HCT116 (cell line): ENCODE data around the gene SMARCA4. TPM values are rescaled to one million over a fixed set of nuclear protein-coding genes. Genes with fewer than 3 reads are reported as not detected.

Experiments used
- ATAC-seq: fragments of 200-7000 bp; cut with Tn5 transposase; 2 replicates; pipeline ENCODE4 v1.9.1; 2020; ENCODE audit warnings: mild to moderate bottlenecking, moderate library complexity
- BruUV-seq: library from RNA; stranded (reverse); fragments of 400-500 nt; replicated peaks from 2 replicates; lab custom pipeline; 2021; lab: Mats Ljungman, UMichigan
- CTCF ChIA-PET: fragments of 300-600 bp; sonication (Branson Sonifier 250); formaldehyde crosslinking; loops from one replicate; lab custom pipeline; 2021; ENCODE audit warnings: antibody characterized with exemption; lab: Charles Lee
- POLR2A ChIA-PET: fragments of 300-600, 350-600 bp; sonication (Branson Sonifier 250); formaldehyde crosslinking; loops from one replicate; lab custom pipeline; 2021; ENCODE audit warnings: antibody characterized with exemption; lab: Charles Lee
- RAD21 ChIA-PET, 2 experiments: fragments of 300-600 bp; sonication (Branson Sonifier 250); formaldehyde crosslinking; loops; one replicate each; lab custom pipeline; 2023; ENCODE audit warnings: low total read pairs in 2 of 2; ENCODE audit not compliant: uncharacterized antibody in 2 of 2, unreplicated experiment in 2 of 2, low non-redundant PET in 1 of 2; lab: Charles Lee
- DNase-seq: peaks from one replicate; pipeline ENCODE4 v3.0.0-alpha.2; 2010; ENCODE audit warnings: low read depth, low spot score
- H2AFZ ChIP-seq: fragments of 200-600 bp; shearing (Covaris generic), sonication (generic); 2 replicates; pipeline ENCODE4 v1.6.1; 2017; ENCODE audit warnings: low read depth, mixed run types, mixed read lengths, antibody characterized with exemption, low read length; ENCODE audit not compliant: poor library complexity, severe bottlenecking
- H3K27ac ChIP-seq: 2 replicates; pipeline ENCODE4 v1.5.1; 2012; ENCODE audit warnings: low read depth, low read length
- H3K27me3 ChIP-seq: fragments of 200-600 bp; sonication (generic); 2 replicates; pipeline ENCODE4 v1.6.1; 2016; ENCODE audit warnings: mixed run types, low read length, mixed read lengths; ENCODE audit not compliant: insufficient read depth
- H3K36me3 ChIP-seq, 2 experiments: fragments of 200-500 bp in 1 of 2; fragments of 200-600 bp in 1 of 2; sonication (Bioruptor generic) in 1 of 2; sonication (generic) in 1 of 2; 2 replicates each; pipeline versions ENCODE4 v1.5.1 to v1.6.1; 2014 to 2016; ENCODE audit warnings: low read length in 2 of 2, inconsistent platforms in 1 of 2, mixed read lengths in 1 of 2, mixed run types in 1 of 2; ENCODE audit not compliant: insufficient read depth in 2 of 2, control insufficient read depth in 1 of 2
- H3K4me1 ChIP-seq, 2 experiments: fragments of 200-600 bp in 1 of 2; sonication (generic) in 1 of 2; 2 replicates each; pipeline versions ENCODE4 v1.5.1 to v1.6.1; 2012 to 2017; ENCODE audit warnings: low read length in 2 of 2, inconsistent platforms in 1 of 2, mild to moderate bottlenecking in 1 of 2, mixed read lengths in 1 of 2, mixed run types in 1 of 2, moderate library complexity in 1 of 2; ENCODE audit not compliant: insufficient read depth in 2 of 2, control insufficient read depth in 1 of 2
- H3K4me2 ChIP-seq: fragments of 200-600 bp; sonication (generic); 2 replicates; pipeline ENCODE4 v1.6.1; 2017; ENCODE audit warnings: mixed run types, low read length, mixed read lengths
- H3K4me3 ChIP-seq, 2 experiments: fragments of 200-600 bp in 1 of 2; sonication (generic) in 1 of 2; replicated peaks in 1 of 2; 2 replicates each; pipeline ENCODE4 v1.5.1; 2011 to 2016; ENCODE audit warnings: low read length in 2 of 2, control low read depth in 1 of 2, low read depth in 1 of 2, mild to moderate bottlenecking in 1 of 2, mixed read lengths in 1 of 2, mixed run types in 1 of 2
- H3K79me2 ChIP-seq: fragments of 200-600 bp; sonication (generic); 2 replicates; pipeline ENCODE4 v1.6.1; 2017; ENCODE audit warnings: mild to moderate bottlenecking, mixed run types, low read length, moderate library complexity, mixed read lengths; ENCODE audit not compliant: insufficient read depth
- H3K9ac ChIP-seq: fragments of 200-600 bp; sonication (generic); 2 replicates; pipeline ENCODE4 v1.6.1; 2016; ENCODE audit warnings: low read length, mixed read lengths
- H3K9me2 ChIP-seq: fragments of 200-600 bp; sonication (generic), shearing (Covaris generic); 2 replicates; pipeline ENCODE4 v1.6.1; 2017; ENCODE audit warnings: mixed run types, mild to moderate bottlenecking, moderate library complexity; ENCODE audit not compliant: insufficient read depth
- H3K9me3 ChIP-seq, 2 experiments: fragments of 200-500 bp in 1 of 2; fragments of 200-600 bp in 1 of 2; sonication (Bioruptor generic) in 1 of 2; sonication (generic) in 1 of 2; 2 replicates each; pipeline ENCODE4 v1.6.1; 2014 to 2017; ENCODE audit warnings: low read length in 2 of 2, mixed read lengths in 2 of 2, inconsistent platforms in 1 of 2, low read depth in 1 of 2, mild to moderate bottlenecking in 1 of 2, mixed run types in 1 of 2, moderate library complexity in 1 of 2; ENCODE audit not compliant: control insufficient read depth in 1 of 2, insufficient read depth in 1 of 2
- H4K20me1 ChIP-seq: fragments of 200-600 bp; sonication (generic), shearing (Covaris generic); 2 replicates; pipeline ENCODE4 v1.6.1; 2017; ENCODE audit warnings: mixed run types, mild to moderate bottlenecking, moderate library complexity; ENCODE audit not compliant: insufficient read depth
- CBX3 ChIP-seq: IDR thresholded peaks from 2 replicates; pipeline ENCODE4 v1.6.1; 2012; ENCODE audit warnings: low read depth
- CEBPB ChIP-seq: IDR thresholded peaks from 2 replicates; pipeline ENCODE4 v1.6.1; 2012; ENCODE audit warnings: low read depth
- CTCF ChIP-seq, 3 experiments: fragments of 200-600 bp in 1 of 3; sonication (generic) in 1 of 3; IDR thresholded peaks in 2 of 3; conservative IDR thresholded peaks in 1 of 3; 2 replicates each; pipeline ENCODE4 v1.5.1; 2012 to 2017; ENCODE audit warnings: low read depth in 2 of 3, low read length in 2 of 3, antibody characterized with exemption in 1 of 3, borderline replicate concordance in 1 of 3, control low read depth in 1 of 3, mild to moderate bottlenecking in 1 of 3, mixed read lengths in 1 of 3, mixed run types in 1 of 3, moderate library complexity in 1 of 3; ENCODE audit not compliant: insufficient read depth in 1 of 3
- EZH2 ChIP-seq: fragments of 200-600 bp; sonication (generic); IDR thresholded peaks from 2 replicates; pipeline ENCODE4 v1.6.1; 2017; ENCODE audit warnings: antibody characterized with exemption, mixed run types
- EZH2phosphoT487 ChIP-seq: fragments of 200-600 bp; IDR thresholded peaks from 2 replicates; pipeline ENCODE4 v1.6.1; 2018; ENCODE audit warnings: antibody characterized with exemption, borderline replicate concordance
- FOSL1 ChIP-seq: IDR thresholded peaks from 2 replicates; pipeline ENCODE4 v1.6.1; 2012; ENCODE audit warnings: low read depth
- JUND ChIP-seq: IDR thresholded peaks from 2 replicates; pipeline ENCODE4 v1.6.1; 2012
- POLR2A ChIP-seq: IDR thresholded peaks from 2 replicates; pipeline ENCODE4 v1.7.0; 2011; ENCODE audit warnings: borderline replicate concordance; ENCODE audit not compliant: insufficient read depth, insufficient read length; ENCODE audit errors: extremely low read depth
- RAD21 ChIP-seq: IDR thresholded peaks from 2 replicates; pipeline ENCODE4 v1.6.1; 2012; ENCODE audit warnings: low read depth, mild to moderate bottlenecking
- REST ChIP-seq: IDR thresholded peaks from 2 replicates; pipeline ENCODE4 v1.6.1; 2012; ENCODE audit warnings: low read depth
- SIN3A ChIP-seq: IDR thresholded peaks from 2 replicates; pipeline ENCODE4 v1.6.1; 2012; ENCODE audit warnings: low read depth
- SP1 ChIP-seq: IDR thresholded peaks from 2 replicates; pipeline ENCODE4 v1.6.1; 2012; ENCODE audit warnings: low read depth
- SRF ChIP-seq: IDR thresholded peaks from 2 replicates; pipeline ENCODE4 v1.6.1; 2012; ENCODE audit warnings: low read depth
- TCF7L2 ChIP-seq: IDR thresholded peaks from 2 replicates; pipeline ENCODE4 v1.7.0; 2011; ENCODE audit warnings: borderline replicate concordance, inconsistent platforms; ENCODE audit not compliant: insufficient read depth, insufficient read length; ENCODE audit errors: extremely low read depth
- YY1 ChIP-seq: IDR thresholded peaks from 2 replicates; pipeline ENCODE4 v1.6.1; 2011; ENCODE audit warnings: low read length, low read depth, moderate library complexity, mild to moderate bottlenecking; ENCODE audit not compliant: insufficient replicate concordance; ENCODE audit errors: extremely low read depth
- ZFX ChIP-seq: fragments of 450-650 bp; IDR thresholded peaks from 2 replicates; pipeline ENCODE4 v1.6.1; 2017
- ZNF274 ChIP-seq: fragments of 200-500 bp; sonication (Bioruptor generic); IDR thresholded peaks from 2 replicates; pipeline ENCODE4 v1.6.1; 2014; ENCODE audit warnings: mild to moderate bottlenecking, low read depth, low read length, inconsistent platforms
- intact Hi-C: fragments of 100-400 bp; cut with micrococcal nuclease; formaldehyde crosslinking; loops from 2 replicates; pipeline ENCODE4 v1.10.0; 2022
- total RNA-seq: library from RNA; stranded (reverse); gene quantifications from one replicate; pipeline ENCODE4 v1.2.1, GENCODE V29; 2021; ENCODE audit not compliant: unreplicated experiment
- TF ChIP-seq, protein P1 (sequence below): IDR thresholded peaks from 2 replicates; pipeline ENCODE4 v1.6.1; 2012
- TF ChIP-seq, protein P2 (sequence below): IDR thresholded peaks from 2 replicates; pipeline ENCODE4 v1.6.1; 2012
- TF ChIP-seq, protein P3 (sequence below): IDR thresholded peaks from 2 replicates; pipeline ENCODE4 v1.6.1; 2011; ENCODE audit warnings: mild to moderate bottlenecking, low read length, moderate library complexity; ENCODE audit not compliant: insufficient replicate concordance; ENCODE audit errors: extremely low read depth

The SMARCA4 gene
- total RNA-seq, 1 experiment from 2014 or later, result 116 TPM

DNA sequence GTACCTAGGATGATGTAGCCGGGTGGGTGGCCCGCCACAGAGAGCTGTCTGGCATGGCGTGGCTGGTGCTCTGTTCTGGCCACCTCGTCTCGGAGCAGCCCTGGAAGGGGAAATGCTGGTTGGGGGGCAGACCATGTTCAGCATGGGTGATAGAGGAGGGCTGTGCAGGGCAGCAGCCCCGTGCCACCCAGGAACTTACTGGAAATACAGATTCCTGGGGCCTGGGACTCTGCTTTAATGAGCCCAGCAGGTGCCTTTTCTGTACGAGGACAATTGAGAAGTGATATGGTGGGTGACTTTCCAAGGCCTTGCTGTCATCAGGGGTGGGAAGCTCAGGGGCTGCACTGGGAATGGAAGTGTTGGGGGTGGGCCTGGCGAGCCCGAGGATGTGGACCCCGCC, 24.7 kb downstream of the SMARCA4 start:
- Histone ChIP-seq H3K4me3 (no peak overlapping the region), H3K27ac (no peak overlapping the region), H3K27me3 (no peaks in the 10 kb centered on the region), H3K79me2 (peaks cover 62% of the 10 kb centered on the region), H3K9me3 (no peaks in the 10 kb centered on the region), H3K9me2 (no peaks in the 10 kb centered on the region), H3K4me2 (no peak overlapping the region), H2AFZ (no peak overlapping the region), H3K36me3 (peaks cover 22 to 23% of the 10 kb centered on the region in 2 experiments; a peak in 3 of 4 replicates), H4K20me1 (no peaks in the 10 kb centered on the region), H3K9ac (no peak overlapping the region), H3K4me1 (no peaks in the 10 kb centered on the region)
- ChIA-PET CTCF (no interaction called here), RAD21 (no interaction called here), POLR2A (no interaction called here)
- no peak for ATAC-seq
- intact Hi-C loops, result no loop called here
- BruUV-seq, result no TSS peak
- no peak for DNase-seq
- TF ChIP-seq TCF7L2 (no peak), JUND (no peak), YY1 (no peak), POLR2A (no peak), SRF (no peak), ZFX (no peak), RAD21 (no peak), CTCF (IDR thresholded peaks at IDR 0.05 in 2 of 3, conservative IDR thresholded peaks at IDR 0.05 in 1 of 3; ENCODE audit: borderline replicate concordance in 1 of 3, insufficient read depth in 1 of 3, low read depth in 2 of 3, low read length in 2 of 3) (no peak), ZNF274 (no peak), FOSL1 (no peak), EZH2 (no peak), EZH2phosphoT487 (no peak), CBX3 (no peak), SIN3A (no peak), REST (no peak), CEBPB (no peak), SP1 (no peak)
- TF ChIP-seq, protein P1, sequence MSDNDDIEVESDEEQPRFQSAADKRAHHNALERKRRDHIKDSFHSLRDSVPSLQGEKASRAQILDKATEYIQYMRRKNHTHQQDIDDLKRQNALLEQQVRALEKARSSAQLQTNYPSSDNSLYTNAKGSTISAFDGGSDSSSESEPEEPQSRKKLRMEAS, result no peak
- TF ChIP-seq, protein P2, sequence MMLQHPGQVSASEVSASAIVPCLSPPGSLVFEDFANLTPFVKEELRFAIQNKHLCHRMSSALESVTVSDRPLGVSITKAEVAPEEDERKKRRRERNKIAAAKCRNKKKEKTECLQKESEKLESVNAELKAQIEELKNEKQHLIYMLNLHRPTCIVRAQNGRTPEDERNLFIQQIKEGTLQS, result no peak
- TF ChIP-seq, protein P3, sequence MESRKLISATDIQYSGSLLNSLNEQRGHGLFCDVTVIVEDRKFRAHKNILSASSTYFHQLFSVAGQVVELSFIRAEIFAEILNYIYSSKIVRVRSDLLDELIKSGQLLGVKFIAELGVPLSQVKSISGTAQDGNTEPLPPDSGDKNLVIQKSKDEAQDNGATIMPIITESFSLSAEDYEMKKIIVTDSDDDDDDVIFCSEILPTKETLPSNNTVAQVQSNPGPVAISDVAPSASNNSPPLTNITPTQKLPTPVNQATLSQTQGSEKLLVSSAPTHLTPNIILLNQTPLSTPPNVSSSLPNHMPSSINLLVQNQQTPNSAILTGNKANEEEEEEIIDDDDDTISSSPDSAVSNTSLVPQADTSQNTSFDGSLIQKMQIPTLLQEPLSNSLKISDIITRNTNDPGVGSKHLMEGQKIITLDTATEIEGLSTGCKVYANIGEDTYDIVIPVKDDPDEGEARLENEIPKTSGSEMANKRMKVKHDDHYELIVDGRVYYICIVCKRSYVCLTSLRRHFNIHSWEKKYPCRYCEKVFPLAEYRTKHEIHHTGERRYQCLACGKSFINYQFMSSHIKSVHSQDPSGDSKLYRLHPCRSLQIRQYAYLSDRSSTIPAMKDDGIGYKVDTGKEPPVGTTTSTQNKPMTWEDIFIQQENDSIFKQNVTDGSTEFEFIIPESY, result no peak
